GM18498 (cell line): Measurements from ENCODE around the gene RCL1.
"Not testable (repeated sequence)": the region's sequence is repeated elsewhere in the genome, so short reads cannot be mapped to it uniquely, and the experiment has no call there.

Experiments
- ATAC-seq: cut with Tn5 transposase; IDR thresholded peaks from one replicate; pipeline ENCODE4 v1.9.1; 2021; ENCODE audit warnings: mild to moderate bottlenecking, moderate library complexity; ENCODE audit not compliant: unreplicated experiment

RCL1 gene

GRCh38 chr9:4792572-4793458 lies at the start of gene RCL1:
RCL1 (plus strand) TSS chr9:4792944; CDS start chr9:4793092, 148 bp downstream.
- peak; percentile 97 for ATAC-seq

- no peak for ATAC-seq
These were observed 49.4 kb upstream of the RCL1 start for GRCh38 chr9:4743131-4743875.

GRCh38 chr9:4746278-4747030 lies 46.3 kb upstream of the RCL1 start:
- ATAC-seq: no peak

- ATAC-seq: no peak
These were observed 44.1 kb upstream of the RCL1 start for GRCh38 chr9:4748612-4749011.

- ATAC-seq: no peak
These were observed 42.6 kb upstream of the RCL1 start for GRCh38 chr9:4750023-4750673.

GRCh38 chr9:4754530-4754929 lies 38.2 kb upstream of the RCL1 start:
- ATAC-seq: not testable (repeated sequence)

GRCh38 chr9:4755026-4755609 lies 37.6 kb upstream of the RCL1 start:
- ATAC-seq: no peak

- no peak for ATAC-seq
These were observed 36.3 kb upstream of the RCL1 start for GRCh38 chr9:4756420-4756819.

- ATAC-seq: no peak
These were observed 32.6 kb upstream of the RCL1 start for GRCh38 chr9:4760122-4760521.

GRCh38 chr9:4762108-4762885 lies 30.4 kb upstream of the RCL1 start:
- peak; percentile 88 for ATAC-seq

- ATAC-seq: no peak
These were observed 29.7 kb upstream of the RCL1 start for GRCh38 chr9:4762886-4763541.

GRCh38 chr9:4764033-4764432 lies 28.7 kb upstream of the RCL1 start:
- no peak for ATAC-seq

- no peak for ATAC-seq
These were observed 24.1 kb upstream of the RCL1 start for GRCh38 chr9:4768681-4769080.

- ATAC-seq: no peak
These were observed 23.2 kb upstream of the RCL1 start for GRCh38 chr9:4769321-4770080.

- ATAC-seq: no peak
These were observed 21.0 kb upstream of the RCL1 start for GRCh38 chr9:4771788-4772187.

- no peak for ATAC-seq
These were observed 18.5 kb upstream of the RCL1 start for GRCh38 chr9:4774209-4774608.

GRCh38 chr9:4774958-4775357 lies 17.8 kb upstream of the RCL1 start:
- ATAC-seq: not testable (repeated sequence)

GRCh38 chr9:4780651-4781050 lies 12.1 kb upstream of the RCL1 start:
- no peak for ATAC-seq
